K562 (cell line): Measurements from ENCODE around the gene ADCY9.

ENCODE experiments used
- ATF3 ChIP-seq, 2 experiments: fragments of 450-650 bp in 1 of 2; sonication (generic) in 1 of 2; formaldehyde crosslinking in 1 of 2; IDR thresholded peaks in 1 of 2; conservative IDR thresholded peaks in 1 of 2; 2 replicates each; pipeline versions ENCODE4 v1.6.1 to v1.8.1; 2016 to 2023; ENCODE audit warnings: mild to moderate bottlenecking in 2 of 2, moderate library complexity in 2 of 2, inconsistent platforms in 1 of 2, missing genetic modification reagents in 1 of 2
- E2F4 ChIP-seq: sonication (generic); formaldehyde crosslinking; IDR thresholded peaks from 2 replicates; pipeline ENCODE4 v1.8.0; 2022; ENCODE audit warnings: mild to moderate bottlenecking, low read depth, missing genetic modification reagents
- FOXP1 ChIP-seq: sonication (generic); formaldehyde crosslinking; IDR thresholded peaks from 2 replicates; pipeline ENCODE4 v1.8.0; 2022; ENCODE audit warnings: mild to moderate bottlenecking, missing genetic modification reagents
- JUN ChIP-seq, 2 experiments: sonication (generic) in 1 of 2; formaldehyde crosslinking in 1 of 2; IDR thresholded peaks; 2 replicates each; pipeline versions ENCODE4 v1.6.1 to v1.8.0; 2012 to 2022; ENCODE audit warnings: borderline replicate concordance in 2 of 2, mild to moderate bottlenecking in 2 of 2, improper control_type of control experiment in 1 of 2, low read depth in 1 of 2, low read length in 1 of 2, missing genetic modification reagents in 1 of 2
- MXI1 ChIP-seq: IDR thresholded peaks from 2 replicates; pipeline ENCODE4 v1.6.1; 2011; ENCODE audit warnings: low read depth, mild to moderate bottlenecking, improper control_type of control experiment, low read length
- SAP30 ChIP-seq: fragments of 200-600 bp; sonication (generic); IDR thresholded peaks from 2 replicates; pipeline ENCODE4 v1.6.1; 2012; ENCODE audit warnings: borderline replicate concordance, low read depth, mild to moderate bottlenecking, moderate library complexity, low read length, control low read depth, inconsistent platforms; ENCODE audit not compliant: insufficient read depth, poor library complexity, severe bottlenecking
- TSHZ1 ChIP-seq: fragments of 250-450 bp; sonication (Bioruptor Pico); IDR thresholded peaks from 2 replicates; pipeline ENCODE4 v1.4.0; 2020; ENCODE audit warnings: mild to moderate bottlenecking, moderate library complexity

- TF ChIP-seq MXI1 (no peak), E2F4 (CRISPR knock-in tag) (no peak), ATF3 (IDR thresholded peaks at IDR 0.05) (no peak), ATF3 (CRISPR knock-in tag; conservative IDR thresholded peaks at IDR 0.05) (no peak), JUN (IDR thresholded peaks at IDR 0.05; ENCODE audit: borderline replicate concordance, low read depth, low read length) (no peak), JUN (CRISPR knock-in tag; IDR thresholded peaks at IDR 0.05; ENCODE audit: borderline replicate concordance) (no peak), SAP30 (no peak), FOXP1 (CRISPR knock-in tag) (no peak), TSHZ1 (CRISPR knock-in tag) (no peak)
Observed at GRCh38 chr16:4085405-4085970, 30.8 kb downstream of the ADCY9 start.
